ENCODE measurements around the gene PIP4K2C. TPM values are rescaled to one million over a fixed set of nuclear protein-coding genes. Genes with fewer than 3 reads are reported as not detected.

Gene PIP4K2C
- total RNA-seq, 3 donors from 2014 or later (not counting 1 experiment from before 2014, with no cell fraction given): 41.0 to 62.9 (median 52.0) TPM

GRCh38 chr12:57626921-57627445 lies 36.0 kb downstream of the PIP4K2C start:
- peaks cover 15% of the 10 kb centered on the region for H3K4me1 ChIP-seq (ENCODE audit: control insufficient read depth, insufficient read depth, low read length)
- ATAC-seq: no peak
- TF ChIP-seq CTCF (IDR thresholded peaks at IDR 0.05): no peak
- Mint-ChIP-seq H3K4me3 (no peak overlapping the region), H3K27me3 (ENCODE audit: low read depth in 2 of 2) (peaks cover 86 to 90% of the 10 kb centered on the region in 2 donors), H3K27ac (no peak overlapping the region), H3K9me3 (no peaks in the 10 kb centered on the region), H3K36me3 (no peaks in the 10 kb centered on the region), H3K4me1 (peaks cover 8 to 23% of the 10 kb centered on the region in 2 donors)
- H3K36me3 ChIP-seq (ENCODE audit: control insufficient read depth, insufficient read depth, low read length): no peaks in the 10 kb centered on the region
- DNase-seq: no peak
- no peaks in the 10 kb centered on the region for H3K9me3 ChIP-seq (ENCODE audit: control insufficient read depth, insufficient read depth, low read length)
- WGBS (ENCODE audit: insufficient coverage): 14% methylated on average over 3 of the region's 9 CpGs
- peaks cover 83% of the 10 kb centered on the region for H3K27me3 ChIP-seq (ENCODE audit: control insufficient read depth, insufficient read depth, low read length)
- H3K27ac ChIP-seq (ENCODE audit: low read length): no peak overlapping the region
- intact Hi-C loops (cut with micrococcal nuclease): no loop called here
- H3K4me3 ChIP-seq (ENCODE audit: low read length): no peak overlapping the region

- 3% methylated on average over 64 of the region's 67 CpGs for WGBS (ENCODE audit: insufficient coverage)
- Mint-ChIP-seq H3K36me3 (no peaks in the 10 kb centered on the region), H3K4me1 (peaks cover 9 to 22% of the 10 kb centered on the region in 2 donors), H3K27me3 (ENCODE audit: low read depth in 2 of 2) (peaks cover 79 to 88% of the 10 kb centered on the region in 2 donors), H3K27ac (no peak overlapping the region), H3K9me3 (no peaks in the 10 kb centered on the region), H3K4me3 (peak overlapping the region; percentile 54)
- Histone ChIP-seq H3K4me1 (ENCODE audit: control insufficient read depth, insufficient read depth, low read length) (peaks cover 20% of the 10 kb centered on the region), H3K27ac (ENCODE audit: low read length) (no peak overlapping the region), H3K27me3 (ENCODE audit: control insufficient read depth, insufficient read depth, low read length) (peaks cover 83% of the 10 kb centered on the region), H3K9me3 (ENCODE audit: control insufficient read depth, insufficient read depth, low read length) (no peaks in the 10 kb centered on the region), H3K36me3 (ENCODE audit: control insufficient read depth, insufficient read depth, low read length) (no peaks in the 10 kb centered on the region), H3K4me3 (ENCODE audit: low read length) (no peak overlapping the region)
- ATAC-seq (peak in 2 of 3 donors; percentile 42 to 57), DNase-seq (peak in 1 of 2 donors; percentile 46)
- intact Hi-C loops (cut with micrococcal nuclease): no loop called here
- TF ChIP-seq CTCF (IDR thresholded peaks at IDR 0.05): no peak
Measured at GRCh38 chr12:57627501-57628279, 36.7 kb downstream of the PIP4K2C start.

GRCh38 chr12:57628280-57629191 lies 37.5 kb downstream of the PIP4K2C start:
- peaks cover 9 to 30% of the 10 kb centered on the region in 2 donors for H3K4me1 Mint-ChIP-seq
- TF ChIP-seq CTCF (IDR thresholded peaks at IDR 0.05): no peak
- WGBS (ENCODE audit: insufficient coverage): 59% methylated on average over 28 of the region's 29 CpGs
- Histone ChIP-seq H3K27me3 (ENCODE audit: control insufficient read depth, insufficient read depth, low read length) (peaks cover 78% of the 10 kb centered on the region), H3K9me3 (ENCODE audit: control insufficient read depth, insufficient read depth, low read length) (no peaks in the 10 kb centered on the region), H3K27ac (ENCODE audit: low read length) (no peak overlapping the region), H3K36me3 (ENCODE audit: control insufficient read depth, insufficient read depth, low read length) (no peaks in the 10 kb centered on the region), H3K4me3 (ENCODE audit: low read length) (no peak overlapping the region), H3K4me1 (ENCODE audit: control insufficient read depth, insufficient read depth, low read length) (peaks cover 27% of the 10 kb centered on the region)
- H3K9me3 Mint-ChIP-seq: no peaks in the 10 kb centered on the region
- DNase-seq (no peak), ATAC-seq (no peak)
- no peak overlapping the region for H3K27ac Mint-ChIP-seq
- H3K4me3 Mint-ChIP-seq: no peak overlapping the region
- H3K27me3 Mint-ChIP-seq (ENCODE audit: low read depth in 2 of 2): peaks cover 74 to 87% of the 10 kb centered on the region in 2 donors
- intact Hi-C loops (cut with micrococcal nuclease): no loop called here
- no peaks in the 10 kb centered on the region for H3K36me3 Mint-ChIP-seq
